ENCODE data around the gene SMIM29.

The SMIM29 gene

DNA sequence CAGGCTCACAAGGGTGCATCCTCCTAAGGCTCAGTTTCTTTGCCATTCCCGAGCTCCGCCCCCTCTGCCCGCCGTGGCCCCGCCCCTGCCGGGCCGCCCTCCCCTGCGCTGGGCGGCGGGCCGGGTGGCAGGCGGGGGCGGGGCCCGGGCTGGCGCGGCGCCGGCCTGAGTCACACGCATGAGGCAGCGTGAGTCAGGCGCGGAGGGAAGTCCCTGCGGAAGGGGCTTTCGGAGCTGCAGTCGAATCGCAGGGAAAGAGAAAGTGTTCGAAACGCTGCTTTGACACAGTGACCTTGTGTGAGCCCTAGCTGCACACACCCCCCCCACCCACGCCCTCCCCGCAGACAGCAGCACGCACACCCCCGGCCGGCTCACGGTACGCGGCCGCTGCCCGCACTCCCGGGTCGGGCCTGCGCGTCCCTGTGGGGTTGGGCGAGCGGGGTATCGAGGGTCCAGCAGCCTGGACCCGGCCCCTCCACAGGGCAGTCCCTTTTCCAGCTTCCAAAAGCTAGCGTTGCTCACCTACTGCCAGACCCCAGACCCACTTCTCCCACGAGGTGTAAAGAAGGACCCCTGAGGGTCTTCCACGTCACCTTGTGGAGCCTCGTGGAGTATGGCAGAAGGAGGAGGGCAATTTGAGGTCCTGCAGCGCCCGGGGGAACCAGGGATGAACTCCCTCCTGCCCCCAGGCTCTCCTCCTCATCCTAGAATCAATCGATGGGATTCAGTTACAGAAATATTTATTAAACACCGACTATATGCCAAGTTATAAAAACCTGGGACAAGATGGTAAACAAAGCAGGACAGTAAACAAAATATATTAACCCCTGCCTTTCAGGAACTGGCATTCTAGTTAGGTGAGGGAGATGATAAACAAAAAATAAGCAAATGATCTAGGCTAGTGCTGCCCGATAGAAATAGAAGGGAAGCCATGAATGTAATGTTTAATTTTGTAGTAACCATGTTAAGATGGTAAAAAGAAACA lies 24.6 kb downstream of the SMIM29 start:
- peak; percentile 96 for DNase-seq

DNA sequence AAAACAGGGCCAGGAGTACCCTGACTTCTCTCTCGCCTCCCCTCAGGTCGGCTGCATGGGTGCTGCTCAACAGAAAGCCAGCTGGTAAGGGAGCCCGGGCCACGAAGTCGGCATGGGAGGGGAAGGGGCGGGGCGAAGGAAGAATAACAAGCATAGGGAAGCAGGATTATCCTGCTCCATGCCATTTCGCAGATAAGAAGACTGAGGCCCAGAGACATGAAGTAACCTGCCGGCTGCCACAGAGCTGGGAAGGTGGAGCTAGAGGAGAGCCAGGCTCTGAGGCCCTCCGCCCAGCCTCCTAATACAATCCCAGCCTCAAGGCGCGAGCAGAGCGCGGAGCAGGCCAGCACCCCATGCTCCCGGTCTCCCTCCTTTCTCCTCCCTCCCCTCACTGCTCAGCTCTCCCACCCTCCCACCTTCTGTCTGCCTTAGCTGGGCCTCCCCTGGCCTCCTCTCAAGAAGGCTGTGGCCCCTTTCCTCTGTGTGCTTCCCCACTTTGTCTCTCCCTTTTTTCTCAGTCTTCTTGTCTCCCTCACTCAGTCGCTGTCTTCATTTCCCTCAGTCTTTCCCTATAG lies 25.3 kb downstream of the SMIM29 start:
- DNase-seq: no peak

DNA sequence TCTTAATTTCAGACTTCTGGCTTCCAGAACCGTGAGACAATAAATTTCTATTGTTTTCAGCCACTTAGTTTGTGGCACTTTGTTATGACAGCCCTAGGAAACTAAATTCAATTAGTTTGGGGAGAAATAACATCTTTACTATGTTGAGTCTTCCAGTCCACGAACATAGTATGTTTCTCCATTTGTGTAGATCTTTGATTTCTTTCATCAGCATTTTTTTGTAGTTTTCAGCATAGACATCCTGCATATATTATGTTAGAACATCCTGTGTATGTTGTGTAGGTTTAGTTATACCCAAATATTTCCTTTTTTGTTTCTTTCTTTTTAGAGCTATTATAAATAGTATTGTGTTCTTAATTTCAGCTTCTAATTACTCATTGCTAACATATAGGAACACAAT lies 30.1 kb downstream of the SMIM29 start:
- no peak for DNase-seq

DNA sequence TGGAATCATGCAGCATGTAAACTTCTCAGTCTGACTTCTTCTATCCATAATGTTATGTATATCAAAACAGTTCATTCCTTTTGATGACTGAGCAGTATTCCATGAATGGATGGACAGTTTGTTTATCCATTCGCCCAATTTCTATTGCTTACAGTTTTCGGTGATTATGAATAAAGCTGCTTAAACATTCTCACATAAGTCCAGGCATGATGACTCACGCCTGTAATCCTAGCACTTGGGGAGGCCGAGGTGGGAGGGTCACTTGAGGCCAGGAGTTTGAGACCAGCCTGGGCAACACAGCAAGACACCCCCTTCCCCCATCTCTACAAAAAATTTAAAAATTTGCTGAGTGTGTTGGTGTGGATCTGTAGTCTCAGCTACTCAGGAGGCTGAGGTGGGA lies 35.0 kb downstream of the SMIM29 start:
- no peak for DNase-seq

DNA sequence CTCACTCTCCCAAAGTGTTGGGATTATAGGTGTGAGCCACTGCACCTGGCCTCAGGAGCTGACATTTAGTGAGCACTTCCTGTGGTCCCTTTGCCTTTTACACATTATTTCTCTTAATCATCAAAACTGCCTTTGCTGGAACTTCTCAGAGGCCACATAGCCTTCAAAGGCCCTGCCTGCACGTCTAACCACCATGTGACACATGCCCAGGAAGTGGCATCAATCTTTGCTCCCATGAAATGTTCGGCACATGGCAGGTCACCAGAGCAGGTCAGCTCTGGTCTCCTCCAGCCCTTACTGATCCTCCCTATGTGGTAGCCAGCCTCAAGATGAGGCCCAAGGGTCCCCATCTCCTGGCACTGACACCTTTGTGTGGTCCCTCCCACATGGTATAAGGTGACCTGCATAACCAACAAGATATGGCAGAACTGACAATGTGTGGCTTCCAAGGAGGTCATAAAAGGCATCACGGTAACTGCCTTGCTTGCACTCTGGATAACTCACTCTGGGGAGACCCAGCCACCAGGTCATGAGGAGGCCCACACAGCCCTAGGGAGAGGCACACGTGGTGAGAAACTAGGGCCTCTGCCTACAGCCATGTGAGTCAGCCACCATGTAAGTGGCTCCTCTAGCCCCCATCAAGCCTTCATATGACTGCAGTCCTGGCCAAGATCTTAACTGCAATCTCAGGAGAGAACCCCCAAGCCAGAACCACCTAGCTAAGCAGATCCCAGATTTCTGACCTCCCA lies 40.9 kb downstream of the SMIM29 start:
- no peak for DNase-seq

DNA sequence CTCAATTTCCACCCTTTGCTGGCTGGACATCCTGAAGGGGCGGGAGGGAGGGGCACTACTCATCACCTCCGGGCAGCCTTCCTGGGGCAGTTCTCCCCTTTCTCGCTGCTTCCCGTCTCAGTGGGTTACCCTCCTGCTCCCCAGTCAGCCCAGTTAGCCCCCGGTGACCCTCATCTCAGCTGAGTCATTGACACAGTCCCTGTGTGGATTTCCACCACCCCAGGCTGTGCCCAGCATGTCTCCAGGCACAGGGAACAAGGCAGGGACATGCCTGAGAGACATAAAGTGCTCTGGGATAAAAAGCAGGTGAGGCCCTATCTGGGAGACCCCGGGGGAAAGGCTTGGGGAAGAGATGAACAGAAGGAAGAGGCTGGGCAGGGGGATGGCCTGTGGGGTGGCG lies 42.1 kb downstream of the SMIM29 start:
- peak; percentile 18 for DNase-seq

DNA sequence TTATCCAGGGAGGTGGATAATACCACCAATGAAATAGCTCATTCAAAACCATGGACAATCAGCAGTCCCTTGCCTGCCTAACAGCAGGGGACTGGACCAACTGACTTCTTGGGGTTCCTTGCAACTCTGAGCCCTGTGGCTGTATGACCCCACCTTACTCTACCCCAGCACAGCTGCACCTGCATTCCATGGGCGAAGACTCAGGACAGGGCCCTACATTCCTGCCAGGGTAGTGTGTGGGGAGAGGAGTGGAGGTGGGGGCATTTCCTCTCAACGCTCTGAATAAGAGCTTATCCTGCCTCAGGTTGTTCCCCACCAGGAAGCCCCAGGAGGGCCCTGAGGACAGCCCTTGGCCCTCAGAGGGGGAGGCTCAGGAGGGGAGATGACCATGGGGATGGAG lies 42.9 kb downstream of the SMIM29 start:
- DNase-seq: no peak

DNA sequence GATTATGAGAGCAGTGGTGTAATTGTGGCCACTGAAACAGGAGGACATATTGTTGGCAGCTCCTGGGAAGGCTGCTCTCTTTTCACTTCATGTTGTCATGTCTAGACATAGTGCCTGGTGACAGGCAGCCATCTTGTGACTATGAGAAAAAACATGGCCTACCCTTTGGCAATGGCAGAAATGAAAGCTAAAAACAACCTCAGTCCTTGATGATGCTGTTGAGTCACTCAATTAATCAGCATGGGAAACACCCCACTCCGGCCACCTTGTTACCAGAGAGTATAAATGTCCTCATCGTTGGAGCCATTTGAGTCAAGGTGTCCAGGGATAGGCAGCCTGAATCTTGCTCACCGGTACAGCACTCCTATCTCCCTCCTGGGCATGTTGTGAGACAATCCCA lies 43.3 kb downstream of the SMIM29 start:
- no peak for DNase-seq

DNA sequence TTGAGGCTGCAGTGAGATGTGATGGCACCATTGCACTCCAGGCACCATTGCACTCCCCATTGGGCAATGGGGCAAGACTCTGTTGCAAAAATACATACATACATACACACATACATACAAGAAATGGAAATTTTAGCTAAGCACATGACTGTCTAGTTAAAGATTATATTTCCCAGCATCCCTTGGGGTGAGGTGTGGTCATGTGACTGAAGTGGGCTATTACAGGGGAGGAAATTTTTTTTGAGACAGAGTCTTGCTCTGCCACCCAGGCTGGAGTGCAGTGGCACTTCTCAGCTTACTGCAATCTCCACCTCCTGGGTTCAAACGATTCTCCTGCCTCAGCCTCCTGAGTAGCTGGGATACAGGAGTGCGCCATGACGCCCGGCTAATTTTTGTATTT lies 44.1 kb downstream of the SMIM29 start:
- DNase-seq: no peak

DNA sequence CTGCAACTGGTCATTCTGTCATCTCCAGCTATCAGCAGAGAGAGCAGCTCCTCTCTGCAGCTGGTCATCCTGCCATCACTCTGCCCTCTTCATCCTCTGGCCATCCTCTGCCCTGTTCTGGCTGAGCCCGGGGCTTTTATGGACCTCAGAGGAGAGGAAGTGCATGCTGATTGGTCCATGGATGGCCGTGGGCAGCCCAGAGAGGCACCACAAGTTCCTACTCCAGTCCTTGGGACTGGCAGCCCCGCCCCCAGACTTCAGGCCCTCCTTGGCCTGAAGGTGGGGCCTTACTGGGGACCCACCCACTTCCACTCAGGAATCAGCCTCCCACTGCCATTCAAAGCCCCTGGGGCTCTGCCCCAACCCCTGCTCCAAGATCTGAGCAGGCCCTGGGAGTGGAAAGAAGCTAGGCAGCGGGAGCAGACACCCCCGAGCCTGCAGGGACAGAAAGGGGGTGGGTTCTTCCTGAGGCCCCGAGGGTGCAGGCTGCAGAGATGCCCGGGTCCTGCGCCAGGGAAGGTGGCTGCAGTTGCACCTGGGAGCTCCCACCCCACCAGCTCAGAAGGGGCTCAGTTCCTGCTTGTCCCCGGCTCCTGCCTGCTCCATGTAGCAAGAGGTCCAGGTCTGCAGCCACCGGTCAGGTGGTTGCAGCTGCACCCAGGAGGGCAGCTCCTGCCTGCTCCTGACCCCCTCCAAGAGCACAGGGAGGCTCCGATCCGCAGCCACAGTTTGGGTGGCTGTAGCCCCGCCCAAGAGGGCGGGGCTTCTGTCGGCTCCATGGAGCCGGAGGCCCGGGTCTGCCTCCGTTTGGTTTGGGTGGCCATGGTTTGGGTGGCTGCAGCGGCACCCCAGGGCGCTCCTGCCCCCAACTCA lies 46.2 kb downstream of the SMIM29 start:
- no peak for DNase-seq

DNA sequence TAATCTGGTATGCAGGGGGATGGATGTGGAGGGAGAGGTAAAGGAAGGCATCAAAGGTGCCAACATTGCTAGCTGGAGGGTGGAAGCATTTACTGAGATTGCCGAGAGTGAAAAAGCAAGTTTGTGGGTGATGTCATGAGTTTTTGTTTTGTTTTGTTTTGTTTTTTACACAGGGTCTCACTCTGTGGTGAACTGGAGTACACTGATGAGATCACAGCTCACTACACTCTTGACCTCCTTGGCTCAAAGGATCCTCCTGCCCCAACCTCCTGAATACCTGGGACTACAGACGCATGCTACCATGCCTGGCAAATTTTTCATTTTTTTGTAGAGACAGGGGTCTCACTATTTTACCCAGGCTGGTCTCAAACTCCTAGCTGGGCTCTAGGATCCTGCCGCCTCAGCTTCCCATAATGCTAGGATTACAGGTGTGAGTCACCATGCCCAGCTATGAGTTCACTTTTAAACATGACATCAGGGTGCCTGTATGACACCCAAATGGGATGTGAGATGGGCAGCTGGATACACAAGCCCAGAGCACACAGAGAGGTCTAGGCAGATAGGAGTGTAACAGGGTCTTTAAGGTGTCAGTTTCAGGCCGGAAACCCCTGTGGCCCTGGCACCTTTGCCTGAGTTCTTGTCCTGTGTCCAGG lies 47.2 kb downstream of the SMIM29 start:
- no peak for DNase-seq

DNA sequence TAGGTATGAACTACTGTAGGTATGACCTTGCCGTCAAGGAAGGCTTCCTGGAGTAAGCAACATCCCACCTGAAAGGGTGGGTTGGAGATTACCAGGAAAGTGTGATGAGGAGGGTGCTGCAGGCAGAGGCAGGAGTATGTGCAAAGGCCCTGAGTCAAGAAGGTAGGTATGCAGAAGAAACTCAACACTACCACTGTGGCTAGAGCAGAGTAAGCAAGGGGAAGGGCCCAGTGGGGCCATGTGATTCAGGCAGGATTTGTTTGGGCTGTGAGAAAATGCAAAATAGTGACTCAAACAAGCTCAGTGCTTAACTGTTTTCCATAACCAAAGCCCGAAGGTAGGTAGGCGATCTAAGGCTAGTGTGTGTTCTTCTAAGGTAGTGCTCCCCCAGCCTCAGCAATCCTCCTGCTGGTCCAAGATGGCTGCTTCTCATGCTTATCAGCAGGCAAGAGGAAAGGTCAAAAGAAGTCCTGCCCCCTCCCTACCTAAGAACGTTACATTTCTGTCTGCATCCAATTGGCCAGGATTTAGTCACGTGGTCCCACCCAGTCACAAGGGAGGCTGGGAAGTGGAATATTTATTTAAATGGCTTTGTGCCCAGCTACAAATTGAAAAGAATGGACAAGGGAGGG lies 48.4 kb downstream of the SMIM29 start:
- no peak for DNase-seq

DNA sequence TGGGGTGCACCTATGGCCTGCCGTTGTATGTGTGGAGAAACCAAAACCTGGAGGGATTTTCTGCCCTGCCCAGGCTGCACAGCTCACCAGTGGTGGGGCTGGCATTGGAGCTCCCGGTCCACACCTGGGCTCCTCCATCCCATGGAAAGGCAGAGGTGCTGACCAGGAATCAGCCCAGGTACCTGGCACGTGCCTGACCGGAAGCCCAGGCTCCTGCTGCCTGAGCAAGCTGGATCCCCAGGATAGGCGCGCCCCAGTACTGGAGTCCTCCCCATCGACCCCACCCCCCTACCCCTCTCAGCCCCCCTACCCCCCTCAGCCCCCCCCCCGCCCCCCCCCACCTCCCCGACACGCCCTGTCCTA lies 52.0 kb downstream of the SMIM29 start:
- DNase-seq: no peak

All from EL (cell line).